Loucy (cell line): ENCODE data around the gene PDZRN3.

Experiments
- H2AFZ ChIP-seq: fragments of 200-600 bp; sonication (generic); 2 replicates; pipeline ENCODE4 v1.6.0; 2016; ENCODE audit warnings: antibody characterized with exemption, mild to moderate bottlenecking, low read length, moderate library complexity
- H3F3A ChIP-seq: fragments of 200-600 bp; 2 replicates; pipeline ENCODE4 v1.6.0; 2016; ENCODE audit warnings: antibody characterized with exemption, low read depth, mild to moderate bottlenecking
- H3K27me3 ChIP-seq: fragments of 200-600 bp; sonication (generic); 2 replicates; pipeline ENCODE4 v1.6.1; 2014; ENCODE audit warnings: low read length, mild to moderate bottlenecking; ENCODE audit not compliant: insufficient read depth, poor library complexity, severe bottlenecking
- H3K36me3 ChIP-seq: fragments of 200-600 bp; sonication (generic); 2 replicates; pipeline ENCODE4 v1.6.1; 2016; ENCODE audit warnings: low read length; ENCODE audit not compliant: insufficient read depth
- H3K4me1 ChIP-seq: fragments of 200-600 bp; sonication (generic); 2 replicates; pipeline ENCODE4 v1.5.1; 2014; ENCODE audit warnings: low read length, mild to moderate bottlenecking; ENCODE audit not compliant: insufficient read depth, poor library complexity, severe bottlenecking
- H3K4me2 ChIP-seq: fragments of 200-600 bp; sonication (generic); 2 replicates; pipeline ENCODE4 v1.6.0; 2014; ENCODE audit warnings: antibody characterized with exemption, low read length, low read depth, mild to moderate bottlenecking; ENCODE audit not compliant: poor library complexity, severe bottlenecking
- H3K4me3 ChIP-seq: fragments of 200-600 bp; sonication (generic); 2 replicates; pipeline ENCODE4 v1.5.1; 2014; ENCODE audit warnings: low read length, mild to moderate bottlenecking, mixed read lengths; ENCODE audit not compliant: poor library complexity, severe bottlenecking
- H3K79me2 ChIP-seq: fragments of 200-600 bp; sonication (generic); 2 replicates; pipeline ENCODE4 v1.6.1; 2014; ENCODE audit warnings: low read length; ENCODE audit not compliant: insufficient read depth
- H3K9ac ChIP-seq: fragments of 200-600 bp; sonication (generic); 2 replicates; pipeline ENCODE4 v1.6.0; 2014; ENCODE audit warnings: mild to moderate bottlenecking, low read depth, low read length, moderate library complexity; ENCODE audit not compliant: poor library complexity, severe bottlenecking
- H3K9me2 ChIP-seq: fragments of 200-600 bp; sonication (generic); replicated peaks from 2 replicates; pipeline ENCODE4 v1.6.1; 2016; ENCODE audit warnings: low read depth, low read length, mixed read lengths
- H3K9me3 ChIP-seq: fragments of 200-600 bp; sonication (generic); 2 replicates; pipeline ENCODE4 v1.6.1; 2014; ENCODE audit warnings: mild to moderate bottlenecking, antibody characterized with exemption, low read length, low read depth; ENCODE audit not compliant: insufficient read depth
- H4K20me1 ChIP-seq: fragments of 200-600 bp; sonication (generic); 2 replicates; pipeline ENCODE4 v1.6.0; 2014; ENCODE audit warnings: antibody characterized with exemption, low read length, mild to moderate bottlenecking; ENCODE audit not compliant: insufficient read depth, poor library complexity, severe bottlenecking
- CTCF ChIP-seq: fragments of 200-600 bp; sonication (generic); conservative IDR thresholded peaks from 2 replicates; pipeline ENCODE4 v1.5.1; 2014; ENCODE audit warnings: mild to moderate bottlenecking, antibody characterized with exemption, low read length
- EZH2phosphoT487 ChIP-seq: fragments of 200-600 bp; IDR thresholded peaks from 2 replicates; pipeline ENCODE4 v1.6.1; 2018; ENCODE audit warnings: antibody characterized with exemption, mild to moderate bottlenecking, moderate library complexity, borderline replicate concordance

The PDZRN3 gene

GRCh38 chr3:73577704-73578103 is 47.0 kb downstream of the PDZRN3 start:
- H4K20me1 ChIP-seq: no peaks in the 10 kb centered on the region
- no peak overlapping the region for H3K9ac ChIP-seq
- no peaks in the 10 kb centered on the region for H3K9me2 ChIP-seq
- no peaks in the 10 kb centered on the region for H3F3A ChIP-seq
- H3K4me1 ChIP-seq: no peaks in the 10 kb centered on the region
- H2AFZ ChIP-seq: no peak overlapping the region
- no peaks in the 10 kb centered on the region for H3K36me3 ChIP-seq
- no peak for TF ChIP-seq EZH2phosphoT487
- no peak for TF ChIP-seq CTCF
- no peaks in the 10 kb centered on the region for H3K79me2 ChIP-seq
- no peak overlapping the region for H3K4me3 ChIP-seq
- no peaks in the 10 kb centered on the region for H3K9me3 ChIP-seq
- no peak overlapping the region for H3K4me2 ChIP-seq
- no peaks in the 10 kb centered on the region for H3K27me3 ChIP-seq

DNA sequence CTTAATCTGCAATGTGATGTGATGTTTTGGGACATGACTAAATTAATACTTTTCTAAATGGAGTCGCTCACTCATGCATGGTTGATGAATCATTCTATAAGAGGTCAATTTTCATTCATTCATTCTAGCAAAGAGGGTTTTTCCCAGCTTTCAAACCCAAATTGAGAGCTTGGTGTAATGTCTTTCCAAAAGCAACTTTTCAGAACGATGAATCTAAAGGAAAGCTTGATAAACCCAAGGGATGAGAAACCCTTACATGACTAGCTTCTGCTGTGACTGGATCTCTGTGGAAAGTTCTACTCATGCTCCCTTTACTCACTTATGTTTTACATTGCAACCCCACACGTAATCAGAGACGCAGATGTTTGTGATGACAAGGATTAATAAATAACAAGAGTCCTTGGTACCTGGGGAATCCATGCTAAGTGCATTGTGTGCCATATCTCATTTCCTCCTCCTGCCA is 47.7 kb downstream of the PDZRN3 start:
- no peaks in the 10 kb centered on the region for H3K79me2 ChIP-seq
- H3K36me3 ChIP-seq: no peaks in the 10 kb centered on the region
- no peak overlapping the region for H3K4me2 ChIP-seq
- no peak for TF ChIP-seq CTCF
- TF ChIP-seq EZH2phosphoT487: no peak
- no peaks in the 10 kb centered on the region for H3K4me1 ChIP-seq
- H3F3A ChIP-seq: no peaks in the 10 kb centered on the region
- no peaks in the 10 kb centered on the region for H3K27me3 ChIP-seq
- H4K20me1 ChIP-seq: no peaks in the 10 kb centered on the region
- no peaks in the 10 kb centered on the region for H3K9me3 ChIP-seq
- no peak overlapping the region for H3K9ac ChIP-seq
- no peaks in the 10 kb centered on the region for H3K9me2 ChIP-seq
- no peak overlapping the region for H2AFZ ChIP-seq
- H3K4me3 ChIP-seq: no peak overlapping the region

DNA sequence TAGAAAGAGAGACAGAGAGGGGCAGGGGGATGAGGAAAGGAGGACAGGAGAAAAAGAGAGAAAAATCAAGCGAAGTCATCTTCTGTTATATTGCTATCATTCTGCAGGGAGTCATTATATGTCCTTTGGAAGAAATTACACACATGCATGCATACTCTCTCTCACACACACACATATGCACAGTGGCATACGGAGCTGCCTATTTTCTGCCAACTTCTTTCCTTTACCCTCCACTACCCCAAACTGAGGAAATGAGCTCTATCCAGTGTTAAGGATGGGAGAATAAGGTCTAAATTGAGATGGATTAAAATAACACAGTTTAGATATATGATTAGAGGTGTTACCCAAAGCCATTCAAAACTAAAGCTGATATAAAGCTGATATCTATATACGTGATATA is 48.8 kb downstream of the PDZRN3 start:
- Histone ChIP-seq H3K27me3 (no peaks in the 10 kb centered on the region), H3K9me3 (no peaks in the 10 kb centered on the region), H3K4me2 (no peak overlapping the region), H3K36me3 (no peaks in the 10 kb centered on the region), H4K20me1 (no peaks in the 10 kb centered on the region), H2AFZ (no peak overlapping the region), H3F3A (no peaks in the 10 kb centered on the region), H3K9ac (no peak overlapping the region), H3K9me2 (no peaks in the 10 kb centered on the region), H3K4me3 (no peak overlapping the region), H3K79me2 (no peaks in the 10 kb centered on the region), H3K4me1 (no peaks in the 10 kb centered on the region)
- TF ChIP-seq EZH2phosphoT487 (no peak), CTCF (no peak)
